Osteoblast (primary cell): ENCODE results near the gene MINDY1. TPM values are rescaled to one million over a fixed set of nuclear protein-coding genes. Genes with fewer than 3 reads are reported as not detected.
A peak's percentile ranks its signal among the peaks of the same experiment; 100 is the strongest.

Experiments
- DNase-seq: peaks from one replicate; pipeline ENCODE4 v3.0.0; 2011; ENCODE audit warnings: low spot score, mixed read lengths; ENCODE audit not compliant: insufficient read length; ENCODE audit errors: missing footprints
- H2AFZ ChIP-seq: 2 replicates; pipeline ENCODE4 v1.6.0; 2011; ENCODE audit warnings: mild to moderate bottlenecking, low read length
- H3K27ac ChIP-seq: 2 replicates; pipeline ENCODE4 v1.5.1; 2011; ENCODE audit warnings: mild to moderate bottlenecking, low read depth, low read length, moderate library complexity
- H3K27me3 ChIP-seq: 2 replicates; pipeline ENCODE4 v1.6.0; 2012; ENCODE audit warnings: mild to moderate bottlenecking, control low read depth, inconsistent platforms, low read length, moderate library complexity; ENCODE audit not compliant: insufficient read depth
- H3K36me3 ChIP-seq: 2 replicates; pipeline ENCODE4 v1.5.1; 2011; ENCODE audit warnings: mild to moderate bottlenecking, low read length, control low read depth, moderate library complexity; ENCODE audit not compliant: insufficient read depth
- H3K4me1 ChIP-seq: 2 replicates; pipeline ENCODE4 v1.5.1; 2011; ENCODE audit warnings: mild to moderate bottlenecking, low read length, control low read depth, moderate library complexity; ENCODE audit not compliant: insufficient read depth
- H3K4me2 ChIP-seq: 2 replicates; pipeline ENCODE4 v1.6.0; 2011; ENCODE audit warnings: mild to moderate bottlenecking, low read length; ENCODE audit not compliant: insufficient read depth
- H3K4me3 ChIP-seq: fragments of 200-600 bp; sonication (generic); 3 replicates; pipeline ENCODE4 v1.5.1; 2012; ENCODE audit warnings: mild to moderate bottlenecking, low read length, inconsistent platforms; ENCODE audit not compliant: insufficient read depth
- H3K79me2 ChIP-seq: 2 replicates; pipeline ENCODE4 v1.6.0; 2012; ENCODE audit warnings: mild to moderate bottlenecking, low read length, control low read depth, inconsistent platforms; ENCODE audit not compliant: insufficient read depth
- H3K9me3 ChIP-seq: 2 replicates; pipeline ENCODE4 v1.5.1; 2011; ENCODE audit warnings: low read depth, low read length, control low read depth
- H4K20me1 ChIP-seq: 2 replicates; pipeline ENCODE4 v1.6.0; 2012; ENCODE audit warnings: mild to moderate bottlenecking, low read length, control low read depth; ENCODE audit not compliant: insufficient read depth
- CTCF ChIP-seq: IDR thresholded peaks from 2 replicates; pipeline ENCODE4 v1.5.1; 2011; ENCODE audit warnings: mild to moderate bottlenecking, low read depth, low read length, moderate library complexity; ENCODE audit errors: extremely low read depth
- total RNA-seq: library from RNA; depleted of rRNA; stranded (reverse); fragments of >200 nt; gene quantifications from 2 replicates; pipeline ENCODE4 v1.2.3, GENCODE V29; 2012

The MINDY1 gene
- total RNA-seq, 1 donor, result 18.1 TPM

GRCh38 chr1:150970808-150971582, 35.7 kb downstream of the MINDY1 start:
- H3K4me3 ChIP-seq, result peak overlapping the region; percentile 95
- H3K79me2 ChIP-seq, result peaks cover 81% of the 10 kb centered on the region
- no peak for TF ChIP-seq CTCF
- H3K27me3 ChIP-seq, result no peaks in the 10 kb centered on the region
- peak overlapping the region; percentile 58 for H3K27ac ChIP-seq
- peak overlapping the region; percentile 98 for H3K4me2 ChIP-seq
- no peaks in the 10 kb centered on the region for H3K9me3 ChIP-seq
- peaks cover 63% of the 10 kb centered on the region for H4K20me1 ChIP-seq
- no peak overlapping the region for H2AFZ ChIP-seq
- peaks cover 34% of the 10 kb centered on the region for H3K4me1 ChIP-seq
- peaks cover 29% of the 10 kb centered on the region for H3K36me3 ChIP-seq
- peak; percentile 94 for DNase-seq

DNA sequence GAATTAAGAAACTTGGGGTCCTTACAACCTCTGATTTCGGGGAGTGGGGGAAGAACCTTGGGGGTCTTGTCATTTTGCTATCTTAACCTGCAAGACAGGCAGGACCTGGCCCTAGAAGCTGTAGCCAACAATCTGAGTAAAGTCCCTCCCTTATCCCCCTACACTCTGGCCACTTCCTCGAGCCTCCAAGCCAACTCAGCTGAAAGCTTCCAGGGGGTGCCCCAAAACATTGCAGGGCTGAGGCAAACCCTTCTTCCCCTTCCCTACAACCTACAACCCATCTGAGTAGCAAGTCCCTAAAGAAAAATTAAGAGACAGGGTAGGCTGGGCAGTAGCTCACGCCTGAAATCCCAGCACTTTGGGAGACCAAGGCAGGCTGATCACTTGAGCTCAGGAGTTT, 37.1 kb downstream of the MINDY1 start:
- H2AFZ ChIP-seq, result no peak overlapping the region
- no peak for TF ChIP-seq CTCF
- peaks cover 63% of the 10 kb centered on the region for H4K20me1 ChIP-seq
- DNase-seq, result no peak
- no peak overlapping the region for H3K27ac ChIP-seq
- no peaks in the 10 kb centered on the region for H3K9me3 ChIP-seq
- H3K4me1 ChIP-seq, result peaks cover 34% of the 10 kb centered on the region
- peaks cover 81% of the 10 kb centered on the region for H3K79me2 ChIP-seq
- no peak overlapping the region for H3K4me2 ChIP-seq
- no peak overlapping the region for H3K4me3 ChIP-seq
- no peaks in the 10 kb centered on the region for H3K27me3 ChIP-seq
- H3K36me3 ChIP-seq, result peaks cover 41% of the 10 kb centered on the region

DNA sequence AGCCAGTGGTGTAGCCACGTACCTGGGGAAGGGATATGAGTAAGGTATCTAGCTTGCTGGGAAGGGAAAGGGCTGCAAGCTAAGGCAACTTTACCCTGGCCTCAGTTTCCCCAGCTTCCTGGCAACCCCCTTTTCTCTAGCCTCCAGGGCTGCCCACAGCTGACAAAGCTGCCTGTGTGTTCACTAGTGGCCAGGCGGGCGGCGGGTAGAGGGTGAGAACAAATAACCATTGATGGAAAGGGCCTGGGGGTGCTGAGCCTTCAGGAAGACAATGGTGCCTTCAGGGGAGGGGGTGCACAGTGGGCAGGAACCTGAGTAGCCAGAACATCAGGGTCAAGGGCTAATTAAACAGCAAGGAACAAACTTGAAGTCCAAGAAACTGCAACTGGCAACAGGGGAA, 38.2 kb downstream of the MINDY1 start:
- Histone ChIP-seq H3K27ac (no peak overlapping the region), H2AFZ (no peak overlapping the region)

More for the DNA sequence above, 38.2 kb downstream of the MINDY1 start:
- no peaks in the 10 kb centered on the region for H3K9me3 ChIP-seq
- H4K20me1 ChIP-seq, result peaks cover 61% of the 10 kb centered on the region
- H3K27me3 ChIP-seq, result no peaks in the 10 kb centered on the region
- no peak overlapping the region for H3K4me3 ChIP-seq
- H3K4me1 ChIP-seq, result peaks cover 32% of the 10 kb centered on the region
- TF ChIP-seq CTCF, result no peak
- no peak overlapping the region for H3K4me2 ChIP-seq
- no peak for DNase-seq
- H3K79me2 ChIP-seq, result peaks cover 73% of the 10 kb centered on the region
- peaks cover 52% of the 10 kb centered on the region for H3K36me3 ChIP-seq
